H9 (cell line): ENCODE measurements around the gene USP6. TPM values are rescaled to one million over a fixed set of nuclear protein-coding genes. Genes with fewer than 3 reads are reported as not detected.
"Not testable (repeated sequence)": the region's sequence is repeated elsewhere in the genome, so short reads cannot be mapped to it uniquely, and the experiment has no call there.

Experiments
- DNase-seq: peaks from one replicate; pipeline ENCODE4 v3.0.0-alpha.2; 2017
- H2AFZ ChIP-seq: one replicate; pipeline ENCODE4 v1.6.1; 2013; ENCODE audit warnings: mild to moderate bottlenecking, low read length, control low read depth, moderate library complexity
- H2AK5ac ChIP-seq: 2 replicates; pipeline ENCODE4 v1.6.1; 2013; ENCODE audit warnings: low read length, control low read depth, mixed read lengths; ENCODE audit not compliant: insufficient read length
- H2BK120ac ChIP-seq: one replicate; pipeline ENCODE4 v1.6.1; 2013; ENCODE audit warnings: low read depth, mild to moderate bottlenecking, low read length, control low read depth, inconsistent platforms; ENCODE audit not compliant: poor library complexity, severe bottlenecking
- H2BK12ac ChIP-seq: 2 replicates; pipeline ENCODE4 v1.6.1; 2013; ENCODE audit warnings: low read length, control low read depth, mixed read lengths, low read depth; ENCODE audit not compliant: insufficient read length
- H2BK15ac ChIP-seq: 2 replicates; pipeline ENCODE4 v1.6.1; 2013; ENCODE audit warnings: low read depth, low read length, control low read depth
- H2BK20ac ChIP-seq: one replicate; pipeline ENCODE4 v1.6.1; 2013; ENCODE audit warnings: low read depth, mild to moderate bottlenecking, low read length, control low read depth, inconsistent platforms; ENCODE audit not compliant: poor library complexity, severe bottlenecking
- H2BK5ac ChIP-seq: 2 replicates; pipeline ENCODE4 v1.6.1; 2013; ENCODE audit warnings: low read length, control low read depth, mixed read lengths; ENCODE audit not compliant: insufficient read length
- H3K14ac ChIP-seq: 2 replicates; pipeline ENCODE4 v1.6.1; 2013; ENCODE audit warnings: low read length, control low read depth; ENCODE audit not compliant: insufficient read depth
- H3K18ac ChIP-seq: 2 replicates; pipeline ENCODE4 v1.6.1; 2013; ENCODE audit warnings: low read depth, mild to moderate bottlenecking, mixed read lengths, low read length, control low read depth; ENCODE audit not compliant: insufficient read length
- H3K23ac ChIP-seq: 2 replicates; pipeline ENCODE4 v1.6.1; 2013; ENCODE audit warnings: low read length, control low read depth, mixed read lengths, low read depth; ENCODE audit not compliant: insufficient read length
- H3K23me2 ChIP-seq: 2 replicates; pipeline ENCODE4 v1.6.1; 2013; ENCODE audit warnings: low read depth, mild to moderate bottlenecking, mixed read lengths, low read length, control low read depth; ENCODE audit not compliant: insufficient read length, poor library complexity, severe bottlenecking
- H3K27ac ChIP-seq: 2 replicates; pipeline ENCODE4 v1.5.1; 2013; ENCODE audit warnings: low read length, control low read depth, mixed read lengths, low read depth; ENCODE audit not compliant: insufficient read length
- H3K27me3 ChIP-seq: 2 replicates; pipeline ENCODE4 v1.6.1; 2013; ENCODE audit warnings: low read length, control low read depth, inconsistent platforms; ENCODE audit not compliant: insufficient read depth
- H3K4ac ChIP-seq: 2 replicates; pipeline ENCODE4 v1.6.1; 2013; ENCODE audit warnings: low read depth, mild to moderate bottlenecking, control low read depth, inconsistent platforms, low read length, moderate library complexity
- H3K4me1 ChIP-seq: 2 replicates; pipeline ENCODE4 v1.6.1; 2013; ENCODE audit warnings: low read length, control low read depth, inconsistent platforms; ENCODE audit not compliant: insufficient read depth
- H3K4me2 ChIP-seq: 2 replicates; pipeline ENCODE4 v1.6.1; 2013; ENCODE audit warnings: low read length, control low read depth, mixed read lengths; ENCODE audit not compliant: insufficient read length, insufficient read depth
- H3K56ac ChIP-seq: 2 replicates; pipeline ENCODE4 v1.6.1; 2013; ENCODE audit warnings: low read depth, mild to moderate bottlenecking, mixed read lengths, low read length, control low read depth; ENCODE audit not compliant: insufficient read length
- H3K79me1 ChIP-seq: 2 replicates; pipeline ENCODE4 v1.6.1; 2013; ENCODE audit warnings: low read depth, mild to moderate bottlenecking, moderate library complexity, low read length, control low read depth, inconsistent platforms; ENCODE audit not compliant: insufficient read depth, poor library complexity, severe bottlenecking
- H3K79me2 ChIP-seq: 2 replicates; pipeline ENCODE4 v1.6.1; 2013; ENCODE audit warnings: low read length, control low read depth, inconsistent platforms; ENCODE audit not compliant: insufficient read depth
- H3K9ac ChIP-seq: 2 replicates; pipeline ENCODE4 v1.6.1; 2013; ENCODE audit warnings: low read length, control low read depth, mixed read lengths; ENCODE audit not compliant: insufficient read length; ENCODE audit errors: extremely low read depth
- H3K9me3 ChIP-seq: one replicate; pipeline ENCODE4 v1.6.1; 2013; ENCODE audit warnings: low read depth, low read length, inconsistent platforms; ENCODE audit not compliant: control insufficient read depth
- H3T11ph ChIP-seq: one replicate; pipeline ENCODE4 v1.6.1; 2013; ENCODE audit warnings: mild to moderate bottlenecking, low read length, control low read depth, inconsistent platforms
- H4K20me1 ChIP-seq: one replicate; pipeline ENCODE4 v1.6.1; 2013; ENCODE audit not compliant: control insufficient read depth, insufficient read length, insufficient read depth
- H4K5ac ChIP-seq: 2 replicates; pipeline ENCODE4 v1.6.1; 2013; ENCODE audit warnings: low read depth, mild to moderate bottlenecking, mixed read lengths, low read length, control low read depth; ENCODE audit not compliant: insufficient read length
- H4K8ac ChIP-seq: replicated peaks from 2 replicates; pipeline ENCODE4 v1.6.1; 2013; ENCODE audit warnings: low read length, control low read depth, mixed read lengths, low read depth; ENCODE audit not compliant: insufficient read length
- H4K91ac ChIP-seq: 2 replicates; pipeline ENCODE4 v1.6.1; 2013; ENCODE audit warnings: low read depth, mild to moderate bottlenecking, moderate library complexity, mixed read lengths, low read length, control low read depth; ENCODE audit not compliant: insufficient read length
- H3K27ac Mint-ChIP-seq, 3 experiments: 2 replicates in 2 of 3; 3 replicates in 1 of 3; pipeline ENCODE4 v1.8.0; 2020 to 2021; ENCODE audit warnings: mixed read lengths in 3 of 3, mild to moderate bottlenecking in 1 of 3, moderate library complexity in 1 of 3
- H3K27me3 Mint-ChIP-seq: 2 replicates; pipeline ENCODE4 v1.8.0; 2021; ENCODE audit warnings: low read depth, mild to moderate bottlenecking, moderate library complexity, mixed read lengths
- H3K36me3 Mint-ChIP-seq, 3 experiments: 2 replicates in 2 of 3; 3 replicates in 1 of 3; pipeline ENCODE4 v1.8.0; 2020 to 2021; ENCODE audit warnings: low read depth in 3 of 3, mixed read lengths in 3 of 3; ENCODE audit not compliant: insufficient read depth in 1 of 3
- H3K4me1 Mint-ChIP-seq, 2 experiments: 2 replicates each; pipeline ENCODE4 v1.8.0; 2020; ENCODE audit warnings: mixed read lengths in 2 of 2
- H3K4me3 Mint-ChIP-seq, 2 experiments: 2 replicates in 1 of 2; 3 replicates in 1 of 2; pipeline ENCODE4 v1.8.0; 2020 to 2021; ENCODE audit warnings: mild to moderate bottlenecking in 2 of 2, mixed read lengths in 2 of 2, moderate library complexity in 1 of 2
- H3K9me3 Mint-ChIP-seq, 2 experiments: 2 replicates in 1 of 2; 3 replicates in 1 of 2; pipeline ENCODE4 v1.8.0; 2020; ENCODE audit warnings: mild to moderate bottlenecking in 2 of 2, mixed read lengths in 2 of 2, moderate library complexity in 1 of 2
- WGBS: extraction: QIAGEN DNeasy Blood & Tissue Kit; methylation state at CpG from one replicate; pipeline ENCODE4 v1.1.7; 2013; ENCODE audit warnings: missing lambda C conversion rate, low lambda C conversion rate, mixed read lengths; ENCODE audit not compliant: insufficient read length; ENCODE audit errors: extremely low coverage; 5-methylcytosine and 5-hydroxymethylcytosine counted together
- total RNA-seq: library from RNA; stranded (reverse); gene quantifications from 2 replicates; pipeline ENCODE4 v1.2.1, GENCODE V29; 2021

USP6 gene
- total RNA-seq, 1 experiment from 2014 or later: 0.17 TPM

GRCh38 chr17:5146122-5146521, 30.3 kb downstream of the USP6 start:
- H2AK5ac ChIP-seq, H3K4me1 ChIP-seq, H3K4me3 Mint-ChIP-seq, H3T11ph ChIP-seq, H3K79me1 ChIP-seq, H3K4me1 Mint-ChIP-seq, H3K27me3 ChIP-seq, H3K23me2 ChIP-seq, H3K23ac ChIP-seq, H3K27ac Mint-ChIP-seq, H2BK120ac ChIP-seq, H3K9ac ChIP-seq, H2BK20ac ChIP-seq, H4K91ac ChIP-seq, H3K4ac ChIP-seq, H3K27ac ChIP-seq, H3K36me3 Mint-ChIP-seq, H4K5ac ChIP-seq, H2BK15ac ChIP-seq, H3K18ac ChIP-seq, H2BK5ac ChIP-seq, H3K56ac ChIP-seq, H2AFZ ChIP-seq, DNase-seq, H2BK12ac ChIP-seq, H3K4me2 ChIP-seq, H3K9me3 Mint-ChIP-seq, H3K14ac ChIP-seq, H4K20me1 ChIP-seq, H3K9me3 ChIP-seq, H4K8ac ChIP-seq, H3K79me2 ChIP-seq: not testable (repeated sequence)
- peaks cover 22% of the 10 kb centered on the region for H3K27me3 Mint-ChIP-seq
- WGBS: no CpG with 5 or more reads among the region's 1 CpG

- not testable (repeated sequence) for H3K4me3 Mint-ChIP-seq, H3K14ac ChIP-seq, H3K9me3 ChIP-seq, H3K18ac ChIP-seq, H3K4ac ChIP-seq, H3K56ac ChIP-seq, H2BK15ac ChIP-seq, H4K20me1 ChIP-seq, H3K27ac Mint-ChIP-seq, H3K23me2 ChIP-seq, H3K27me3 ChIP-seq, DNase-seq, H3K23ac ChIP-seq, H2BK12ac ChIP-seq, H2AFZ ChIP-seq, H4K5ac ChIP-seq, H2BK5ac ChIP-seq, H3K9ac ChIP-seq, H3K79me1 ChIP-seq, H3K4me1 Mint-ChIP-seq, H3K27ac ChIP-seq, H3K9me3 Mint-ChIP-seq, H2BK20ac ChIP-seq, H3K4me1 ChIP-seq, H3K4me2 ChIP-seq, H3K36me3 Mint-ChIP-seq, H3T11ph ChIP-seq, H2BK120ac ChIP-seq, H4K8ac ChIP-seq, H4K91ac ChIP-seq, H2AK5ac ChIP-seq, H3K79me2 ChIP-seq
- WGBS: no CpG with 5 or more reads among the region's 1 CpG
- H3K27me3 Mint-ChIP-seq: peaks cover 30% of the 10 kb centered on the region
Measured at GRCh38 chr17:5160702-5161101, 44.9 kb downstream of the USP6 start.
